ENCODE results near the gene DDX47.

- no peak for TF ChIP-seq EZH2phosphoT487 (IDR thresholded peaks at IDR 0.05; ENCODE audit: low read depth)
- TF ChIP-seq, protein P1, sequence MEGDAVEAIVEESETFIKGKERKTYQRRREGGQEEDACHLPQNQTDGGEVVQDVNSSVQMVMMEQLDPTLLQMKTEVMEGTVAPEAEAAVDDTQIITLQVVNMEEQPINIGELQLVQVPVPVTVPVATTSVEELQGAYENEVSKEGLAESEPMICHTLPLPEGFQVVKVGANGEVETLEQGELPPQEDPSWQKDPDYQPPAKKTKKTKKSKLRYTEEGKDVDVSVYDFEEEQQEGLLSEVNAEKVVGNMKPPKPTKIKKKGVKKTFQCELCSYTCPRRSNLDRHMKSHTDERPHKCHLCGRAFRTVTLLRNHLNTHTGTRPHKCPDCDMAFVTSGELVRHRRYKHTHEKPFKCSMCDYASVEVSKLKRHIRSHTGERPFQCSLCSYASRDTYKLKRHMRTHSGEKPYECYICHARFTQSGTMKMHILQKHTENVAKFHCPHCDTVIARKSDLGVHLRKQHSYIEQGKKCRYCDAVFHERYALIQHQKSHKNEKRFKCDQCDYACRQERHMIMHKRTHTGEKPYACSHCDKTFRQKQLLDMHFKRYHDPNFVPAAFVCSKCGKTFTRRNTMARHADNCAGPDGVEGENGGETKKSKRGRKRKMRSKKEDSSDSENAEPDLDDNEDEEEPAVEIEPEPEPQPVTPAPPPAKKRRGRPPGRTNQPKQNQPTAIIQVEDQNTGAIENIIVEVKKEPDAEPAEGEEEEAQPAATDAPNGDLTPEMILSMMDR (IDR thresholded peaks at IDR 0.05; ENCODE audit: low read depth, low read length) = peak; percentile 62
Observed at GRCh38 chr12:12837025-12837812, 24.1 kb downstream of the DDX47 start.

Data from OCI-LY3 (cell line).